EH (cell line): ENCODE data around the gene ZBED4.
A peak's percentile ranks its signal among the peaks of the same experiment; 100 is the strongest.
"Not testable (repeated sequence)": the region's sequence is repeated elsewhere in the genome, so short reads cannot be mapped to it uniquely, and the experiment has no call there.

ENCODE experiments used
- DNase-seq: peaks from one replicate; pipeline ENCODE4 v3.0.0-alpha.2; 2015; ENCODE audit warnings: low read depth

Gene ZBED4

GRCh38 chr22:49852568-49852897, 1.1 kb upstream of the ZBED4 start:
- DNase-seq, result not testable (repeated sequence)

GRCh38 chr22:49853981-49854831, 562 bp downstream of the ZBED4 start:
- DNase-seq, result peak; percentile 40

- DNase-seq, result peak; percentile 44
Measured at GRCh38 chr22:49855251-49855911, 1.7 kb downstream of the ZBED4 start.

GRCh38 chr22:49856343-49856742, 2.7 kb downstream of the ZBED4 start:
- no peak for DNase-seq

- DNase-seq, result no peak
Measured at GRCh38 chr22:49856766-49857618, 3.3 kb downstream of the ZBED4 start.

GRCh38 chr22:49858827-49859226, 5.2 kb downstream of the ZBED4 start:
- no peak for DNase-seq

GRCh38 chr22:49861642-49862495, 8.2 kb downstream of the ZBED4 start:
- DNase-seq, result no peak

- no peak for DNase-seq
Measured at GRCh38 chr22:49862496-49862776, 8.8 kb downstream of the ZBED4 start.

- no peak for DNase-seq
Measured at GRCh38 chr22:49863931-49864330, 10.3 kb downstream of the ZBED4 start.

- DNase-seq, result no peak
Measured at GRCh38 chr22:49865156-49865555, 11.5 kb downstream of the ZBED4 start.

- no peak for DNase-seq
Measured at GRCh38 chr22:49866134-49866533, 12.5 kb downstream of the ZBED4 start.

- no peak for DNase-seq
Measured at GRCh38 chr22:49866646-49867045, 13.0 kb downstream of the ZBED4 start.

GRCh38 chr22:49867303-49868265, 13.9 kb downstream of the ZBED4 start:
- DNase-seq, result no peak

- no peak for DNase-seq
Measured at GRCh38 chr22:49869086-49869830, 15.6 kb downstream of the ZBED4 start.

GRCh38 chr22:49869845-49870712, 16.4 kb downstream of the ZBED4 start:
- DNase-seq, result no peak

GRCh38 chr22:49871482-49871881, 17.8 kb downstream of the ZBED4 start:
- peak; percentile 16 for DNase-seq

GRCh38 chr22:49872347-49872746, 18.7 kb downstream of the ZBED4 start:
- no peak for DNase-seq

- no peak for DNase-seq
Measured at GRCh38 chr22:49873228-49873940, 19.7 kb downstream of the ZBED4 start.
